K562 treated with DMSO at 1 percent for 4 hours (cell line): ENCODE data around the gene NCKAP1. TPM values are rescaled to one million over a fixed set of nuclear protein-coding genes. Genes with fewer than 3 reads are reported as not detected.

Experiments
- total RNA-seq: library from RNA; unstranded; fragments of 300-600 nt; gene quantifications from 2 replicates; pipeline ENCODE4 v1.2.3, GENCODE V29; 2022; ENCODE audit not compliant: insufficient read depth

NCKAP1 gene, protein sequence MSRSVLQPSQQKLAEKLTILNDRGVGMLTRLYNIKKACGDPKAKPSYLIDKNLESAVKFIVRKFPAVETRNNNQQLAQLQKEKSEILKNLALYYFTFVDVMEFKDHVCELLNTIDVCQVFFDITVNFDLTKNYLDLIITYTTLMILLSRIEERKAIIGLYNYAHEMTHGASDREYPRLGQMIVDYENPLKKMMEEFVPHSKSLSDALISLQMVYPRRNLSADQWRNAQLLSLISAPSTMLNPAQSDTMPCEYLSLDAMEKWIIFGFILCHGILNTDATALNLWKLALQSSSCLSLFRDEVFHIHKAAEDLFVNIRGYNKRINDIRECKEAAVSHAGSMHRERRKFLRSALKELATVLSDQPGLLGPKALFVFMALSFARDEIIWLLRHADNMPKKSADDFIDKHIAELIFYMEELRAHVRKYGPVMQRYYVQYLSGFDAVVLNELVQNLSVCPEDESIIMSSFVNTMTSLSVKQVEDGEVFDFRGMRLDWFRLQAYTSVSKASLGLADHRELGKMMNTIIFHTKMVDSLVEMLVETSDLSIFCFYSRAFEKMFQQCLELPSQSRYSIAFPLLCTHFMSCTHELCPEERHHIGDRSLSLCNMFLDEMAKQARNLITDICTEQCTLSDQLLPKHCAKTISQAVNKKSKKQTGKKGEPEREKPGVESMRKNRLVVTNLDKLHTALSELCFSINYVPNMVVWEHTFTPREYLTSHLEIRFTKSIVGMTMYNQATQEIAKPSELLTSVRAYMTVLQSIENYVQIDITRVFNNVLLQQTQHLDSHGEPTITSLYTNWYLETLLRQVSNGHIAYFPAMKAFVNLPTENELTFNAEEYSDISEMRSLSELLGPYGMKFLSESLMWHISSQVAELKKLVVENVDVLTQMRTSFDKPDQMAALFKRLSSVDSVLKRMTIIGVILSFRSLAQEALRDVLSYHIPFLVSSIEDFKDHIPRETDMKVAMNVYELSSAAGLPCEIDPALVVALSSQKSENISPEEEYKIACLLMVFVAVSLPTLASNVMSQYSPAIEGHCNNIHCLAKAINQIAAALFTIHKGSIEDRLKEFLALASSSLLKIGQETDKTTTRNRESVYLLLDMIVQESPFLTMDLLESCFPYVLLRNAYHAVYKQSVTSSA
- 56.9 and 63.0 TPM in 2 replicates for total RNA-seq

GRCh38 chr2:183038341-183039300 lies at the start of gene NCKAP1:
TSS of gene NCKAP1 (minus strand) at chr2:183038457. CDS start at chr2:183038099, 358 bp downstream.

GRCh38 chr2:183078464-183079138 lies 40.3 kb upstream of the NCKAP1 start, which contains the start of gene DUSP19:
TSS of gene DUSP19 (plus strand) at chr2:183078747. CDS start at chr2:183078934, 187 bp downstream.

GRCh38 chr2:182866461-182867406 lies 171.5 kb downstream of the NCKAP1 start, which contains the start of gene FRZB:
TSS of gene FRZB (minus strand) at chr2:182866637. CDS start at chr2:182866552, 85 bp downstream.

Other genes starting within 250 kb of the NCKAP1 start
- 0.24 and 0.63 TPM in 2 replicates for gene FRZB, start 171.8 kb downstream of the NCKAP1 start, total RNA-seq
- gene DUSP19, start 40.3 kb upstream of the NCKAP1 start, total RNA-seq, result 0.59 and 0.67 TPM in 2 replicates
- 8.2 and 8.8 TPM in 2 replicates for gene NUP35, start 86.0 kb upstream of the NCKAP1 start, total RNA-seq